H54 (cell line): ENCODE data around the gene TAL1.

Experiments
- DNase-seq: peaks from one replicate; pipeline ENCODE4 v3.0.0; 2011; ENCODE audit warnings: low spot score, mixed read lengths; ENCODE audit not compliant: insufficient read length
- FAIRE-seq: peaks from 3 replicates; lab custom pipeline; 2011; peaks lifted over from hg19 to GRCh38; lab: Jason Lieb, UNC
- POLR2A ChIP-seq: IDR thresholded peaks from 2 replicates; pipeline ENCODE4 v1.6.1; 2011; ENCODE audit warnings: low read depth, mild to moderate bottlenecking, low read length

The TAL1 gene

DNA sequence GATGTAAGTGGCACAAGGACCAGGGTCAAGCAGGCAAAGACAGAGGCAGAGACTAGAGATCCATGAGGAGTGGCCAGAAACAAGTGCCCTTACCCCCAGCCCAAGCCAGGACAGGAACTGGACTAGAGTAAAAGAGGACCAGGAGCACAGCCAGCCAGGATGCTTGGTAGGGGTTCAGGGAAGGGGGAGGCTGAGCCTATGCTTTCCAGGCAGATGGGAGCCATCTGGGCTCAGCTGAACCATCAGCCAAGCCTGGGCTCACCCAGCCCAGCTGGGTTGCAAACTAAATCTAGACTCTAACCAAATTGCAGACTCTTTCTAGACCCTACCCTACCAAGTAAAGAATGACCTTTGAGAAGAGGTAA lies 57.4 kb downstream of the TAL1 start:
- no peak for DNase-seq
- no peak for FAIRE-seq
- TF ChIP-seq POLR2A = no peak

DNA sequence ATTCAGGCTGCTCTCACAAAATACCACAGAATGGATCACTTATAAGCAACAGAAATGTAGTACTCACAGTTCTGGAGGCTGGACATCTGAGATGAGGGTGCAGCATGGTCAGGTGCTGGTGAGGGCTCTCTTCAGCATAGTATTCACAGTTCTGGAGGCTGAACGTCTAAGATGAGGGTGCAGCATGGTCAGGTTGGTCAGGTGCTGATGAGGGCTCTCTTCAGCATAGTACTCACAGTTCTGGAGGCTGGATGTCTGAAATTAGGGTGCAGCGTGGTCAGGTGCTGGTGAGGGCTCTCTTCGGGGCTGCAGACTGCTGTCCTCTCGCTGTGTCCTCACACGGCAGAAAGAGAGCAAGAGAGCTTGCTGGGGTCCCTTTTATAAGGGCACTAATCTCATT lies 59.2 kb downstream of the TAL1 start:
- FAIRE-seq (no peak), DNase-seq (no peak)
- TF ChIP-seq POLR2A = no peak
